ENCODE measurements around the gene COA1. TPM values are rescaled to one million over a fixed set of nuclear protein-coding genes. Genes with fewer than 3 reads are reported as not detected.

The COA1 gene
- polyA plus RNA-seq, 2 of the 4 experiments (the other 2 are of a cell fraction), result 57.5 to 91.4 TPM

DNA sequence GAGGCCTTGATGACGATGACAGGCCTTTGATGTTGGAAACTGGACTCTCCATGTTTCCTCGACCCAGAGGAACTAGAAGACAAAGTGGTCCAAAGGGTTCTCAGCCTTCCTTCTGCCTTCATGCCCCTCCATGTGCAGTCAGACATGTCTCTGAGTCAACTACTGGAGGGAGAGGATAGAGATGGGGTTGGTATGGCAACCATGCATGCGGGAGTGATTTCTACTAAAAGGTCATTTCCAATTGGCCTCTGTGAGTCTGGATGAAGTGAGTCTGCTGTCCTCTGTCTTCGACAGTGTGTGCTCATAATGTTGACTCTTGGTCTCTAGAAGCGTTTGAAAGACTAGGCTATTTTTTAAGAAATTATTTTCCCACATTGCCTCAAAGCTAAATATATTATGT is 117.2 kb downstream of the COA1 start:
- Histone ChIP-seq H3K4me3 (no peak overlapping the region), H3K4me1 (no peaks in the 10 kb centered on the region), H3K9me3 (no peaks in the 10 kb centered on the region), H3K27ac (no peak overlapping the region), H3K4me2 (no peak overlapping the region)
- TF ChIP-seq, protein P1, sequence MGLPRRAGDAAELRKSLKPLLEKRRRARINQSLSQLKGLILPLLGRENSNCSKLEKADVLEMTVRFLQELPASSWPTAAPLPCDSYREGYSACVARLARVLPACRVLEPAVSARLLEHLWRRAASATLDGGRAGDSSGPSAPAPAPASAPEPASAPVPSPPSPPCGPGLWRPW (IDR thresholded peaks at IDR 0.05), result no peak
- no peak for TF ChIP-seq CBX2 (IDR thresholded peaks at IDR 0.05; ENCODE audit: borderline replicate concordance, low read depth)
- TF ChIP-seq RARB (CRISPR knock-in tag; IDR thresholded peaks at IDR 0.05), result no peak
- TF ChIP-seq NFE2L2 (conservative IDR thresholded peaks at IDR 0.05; ENCODE audit: low read length), result no peak
- no peak for TF ChIP-seq POLR2A (IDR thresholded peaks at IDR 0.05; ENCODE audit: low read length)
- TF ChIP-seq, protein P2, sequence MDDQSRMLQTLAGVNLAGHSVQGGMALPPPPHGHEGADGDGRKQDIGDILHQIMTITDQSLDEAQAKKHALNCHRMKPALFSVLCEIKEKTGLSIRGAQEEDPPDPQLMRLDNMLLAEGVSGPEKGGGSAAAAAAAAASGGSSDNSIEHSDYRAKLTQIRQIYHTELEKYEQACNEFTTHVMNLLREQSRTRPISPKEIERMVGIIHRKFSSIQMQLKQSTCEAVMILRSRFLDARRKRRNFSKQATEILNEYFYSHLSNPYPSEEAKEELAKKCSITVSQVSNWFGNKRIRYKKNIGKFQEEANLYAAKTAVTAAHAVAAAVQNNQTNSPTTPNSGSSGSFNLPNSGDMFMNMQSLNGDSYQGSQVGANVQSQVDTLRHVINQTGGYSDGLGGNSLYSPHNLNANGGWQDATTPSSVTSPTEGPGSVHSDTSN (IDR thresholded peaks at IDR 0.05), result no peak
- no peak for TF ChIP-seq KDM1A (IDR thresholded peaks at IDR 0.05; ENCODE audit: low read depth)
- no peak for TF ChIP-seq JUN (IDR thresholded peaks at IDR 0.05)
- TF ChIP-seq ZC3H11A (IDR thresholded peaks at IDR 0.05), result no peak
- TF ChIP-seq, protein P3, sequence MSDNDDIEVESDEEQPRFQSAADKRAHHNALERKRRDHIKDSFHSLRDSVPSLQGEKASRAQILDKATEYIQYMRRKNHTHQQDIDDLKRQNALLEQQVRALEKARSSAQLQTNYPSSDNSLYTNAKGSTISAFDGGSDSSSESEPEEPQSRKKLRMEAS (IDR thresholded peaks at IDR 0.05), result no peak
- TF ChIP-seq CHD2 (IDR thresholded peaks at IDR 0.05; ENCODE audit: low read length, partially characterized antibody), result no peak
- TF ChIP-seq GATA3 (IDR thresholded peaks at IDR 0.05; ENCODE audit: borderline replicate concordance), result no peak
- no peak for TF ChIP-seq RCOR1 (IDR thresholded peaks at IDR 0.05; ENCODE audit: low read depth, low read length)
- TF ChIP-seq RNF2 (IDR thresholded peaks at IDR 0.05; ENCODE audit: borderline replicate concordance, low read depth), result no peak
- TF ChIP-seq EHF (CRISPR knock-in tag; IDR thresholded peaks at IDR 0.05), result no peak
- TF ChIP-seq MAZ (IDR thresholded peaks at IDR 0.05; ENCODE audit: borderline replicate concordance, low read depth, low read length), result no peak
- no peak for TF ChIP-seq BHLHE40 (IDR thresholded peaks at IDR 0.05; ENCODE audit: low read depth, low read length)
- no peak for TF ChIP-seq SREBF2 (IDR thresholded peaks at IDR 0.05)
- TF ChIP-seq EHMT2 (IDR thresholded peaks at IDR 0.05; ENCODE audit: low read depth), result no peak
- no peak for DNase-seq (ENCODE audit: low read depth in 1 of 2, low spot score in 1 of 2)
- no peak; a peak in 1 of 6 replicates for ATAC-seq
- FAIRE-seq, result no peak
- ChIA-PET CTCF (interaction anchor here (0.8 to 4.2 kb wide), 3 partner anchors 30 to 227 kb away, joined by 3 to 20 read pairs (median 4); partner anchors contain the start of gene STK17A), POLR2A (no interaction called here)
- 92% methylated on average over 5 of the region's 5 CpGs for WGBS (ENCODE audit: missing lambda C conversion rate)

DNA sequence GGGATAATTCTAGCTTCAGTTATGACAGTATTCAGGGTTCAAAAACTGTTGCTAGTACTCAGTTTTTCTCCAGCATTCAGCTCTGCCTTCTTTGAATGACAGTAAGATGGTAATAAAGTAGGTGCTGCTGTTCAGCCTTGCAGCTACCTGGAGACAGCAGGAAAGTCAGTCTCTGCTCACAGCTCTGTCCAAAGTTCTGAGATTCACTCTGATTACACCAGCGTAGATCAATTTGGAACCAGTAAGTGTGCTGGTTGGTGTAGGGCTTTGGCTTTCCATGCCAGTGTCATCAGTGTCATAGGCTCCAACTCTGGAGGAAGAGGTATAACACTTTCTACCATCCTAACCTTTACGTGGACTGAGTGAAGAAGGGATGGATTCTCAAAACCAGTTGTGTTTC is 120.2 kb downstream of the COA1 start:
- DNase-seq (ENCODE audit: low read depth in 1 of 2, low spot score in 1 of 2), result no peak
- 100% methylated on average over 2 of the region's 2 CpGs for WGBS (ENCODE audit: missing lambda C conversion rate)
- ATAC-seq, result peak in 1 of 2 experiments; percentile 44; a peak in 3 of 6 replicates
- no peak overlapping the region for H3K27ac ChIP-seq
- H3K4me1 ChIP-seq, result no peaks in the 10 kb centered on the region
- H3K9me3 ChIP-seq, result no peaks in the 10 kb centered on the region
- TF ChIP-seq, protein P4, sequence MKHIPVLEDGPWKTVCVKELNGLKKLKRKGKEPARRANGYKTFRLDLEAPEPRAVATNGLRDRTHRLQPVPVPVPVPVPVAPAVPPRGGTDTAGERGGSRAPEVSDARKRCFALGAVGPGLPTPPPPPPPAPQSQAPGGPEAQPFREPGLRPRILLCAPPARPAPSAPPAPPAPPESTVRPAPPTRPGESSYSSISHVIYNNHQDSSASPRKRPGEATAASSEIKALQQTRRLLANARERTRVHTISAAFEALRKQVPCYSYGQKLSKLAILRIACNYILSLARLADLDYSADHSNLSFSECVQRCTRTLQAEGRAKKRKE (CRISPR knock-in tag; IDR thresholded peaks at IDR 0.05; ENCODE audit: low read depth), result no peak
- TF ChIP-seq NR3C1 (IDR thresholded peaks at IDR 0.05) (no peak), CHD4 (IDR thresholded peaks at IDR 0.05; ENCODE audit: borderline replicate concordance) (no peak), SMC3 (IDR thresholded peaks at IDR 0.05) (no peak), ZFP36 (IDR thresholded peaks at IDR 0.05; ENCODE audit: borderline replicate concordance, partially characterized antibody) (no peak), SREBF2 (IDR thresholded peaks at IDR 0.05) (no peak), NPAS2 (CRISPR knock-in tag; IDR thresholded peaks at IDR 0.05; ENCODE audit: borderline replicate concordance) (no peak)
- TF ChIP-seq, protein P2 (IDR thresholded peaks at IDR 0.05), result no peak
- no peak overlapping the region for H3K4me3 ChIP-seq
- POLR2A ChIA-PET, result no interaction called here
- CTCF ChIA-PET, result interaction anchor here (0.6 to 1.0 kb wide), 3 partner anchors 27 to 91 kb away, joined by 3 to 5 read pairs (median 4); partner anchors contain the start of gene STK17A
- FAIRE-seq, result no peak
- no peak overlapping the region for H3K4me2 ChIP-seq

All from A549 (cell line).